B cell (primary cell): ENCODE results near the gene CTNNA2. TPM values are rescaled to one million over a fixed set of nuclear protein-coding genes. Genes with fewer than 3 reads are reported as not detected.

Source experiments
- ATAC-seq: fragments of 200-7000 bp; cut with Tn5 transposase; one replicate; pipeline ENCODE4 v1.10.0; 2021; ENCODE audit warnings: low read depth, mild to moderate bottlenecking, moderate number of reproducible peaks, moderate library complexity
- CTCF ChIA-PET: fragments of 350-600 bp; sonication (Branson Sonifier 250); formaldehyde crosslinking; loops from one replicate; lab custom pipeline; 2021; ENCODE audit warnings: antibody characterized with exemption, inconsistent platforms; lab: Charles Lee
- POLR2A ChIA-PET: fragments of 350-600 bp; sonication (Branson Sonifier 250); formaldehyde crosslinking; loops from one replicate; lab custom pipeline; 2021; ENCODE audit warnings: antibody characterized with exemption; lab: Charles Lee
- DNase-seq: peaks from one replicate; pipeline ENCODE4 v3.0.0; 2013
- H2AFZ ChIP-seq: 2 replicates; pipeline ENCODE4 v1.6.1; 2012; ENCODE audit warnings: mild to moderate bottlenecking, low read depth, low read length; ENCODE audit not compliant: insufficient read depth, poor library complexity, severe bottlenecking
- H3K27ac ChIP-seq, 2 donors: 1 replicate in 1 of 2; 2 replicates in 1 of 2; pipeline ENCODE4 v1.5.1; 2012 to 2013; ENCODE audit warnings: low read length in 2 of 2, mild to moderate bottlenecking in 2 of 2, moderate library complexity in 1 of 2
- H3K27me3 ChIP-seq, 4 experiments: fragments of 200-600 bp in 1 of 4; sonication (generic) in 1 of 4; replicated peaks in 1 of 4; 1 replicate in 2 of 4; 2 replicates in 2 of 4; pipeline versions ENCODE4 v1.6.1 to v1.7.0; 2013 to 2016; ENCODE audit warnings: low read length in 3 of 4, mild to moderate bottlenecking in 2 of 4, mixed read lengths in 1 of 4, moderate library complexity in 1 of 4; ENCODE audit not compliant: insufficient read depth in 4 of 4, control insufficient read depth in 3 of 4; ENCODE audit errors: control extremely low read depth in 1 of 4
- H3K36me3 ChIP-seq, 2 experiments: replicated peaks in 1 of 2; 1 replicate in 1 of 2; 2 replicates in 1 of 2; pipeline versions ENCODE4 v1.6.1 to v1.7.1; 2013; ENCODE audit warnings: low read length in 1 of 2; ENCODE audit not compliant: insufficient read depth in 2 of 2, control insufficient read depth in 1 of 2; ENCODE audit errors: control extremely low read depth in 1 of 2, extremely low read depth in 1 of 2
- H3K4me1 ChIP-seq, 2 donors: fragments of 200-600 bp in 1 of 2; sonication (generic) in 1 of 2; 1 replicate in 1 of 2; 2 replicates in 1 of 2; pipeline versions ENCODE4 v1.5.1 to v1.6.1; 2013 to 2017; ENCODE audit warnings: low read length in 2 of 2; ENCODE audit not compliant: control insufficient read depth in 2 of 2, insufficient read depth in 2 of 2
- H3K4me2 ChIP-seq: replicated peaks from 2 replicates; pipeline ENCODE3; 2012; ENCODE audit warnings: mild to moderate bottlenecking, low read depth, low read length; ENCODE audit not compliant: poor library complexity, severe bottlenecking
- H3K4me3 ChIP-seq, 5 experiments: fragments of 200-600 bp in 1 of 5; sonication (generic) in 1 of 5; 1 replicate in 3 of 5; 2 replicates in 2 of 5; pipeline versions ENCODE4 v1.5.1 to v1.7.0; 2011 to 2016; ENCODE audit warnings: low read length in 4 of 5, mild to moderate bottlenecking in 4 of 5, low read depth in 2 of 5, control low read depth in 1 of 5, moderate library complexity in 1 of 5; ENCODE audit not compliant: insufficient read depth in 1 of 5; ENCODE audit errors: control extremely low read depth in 1 of 5, extremely low read depth in 1 of 5
- H3K79me2 ChIP-seq: fragments of 200-600 bp; sonication (generic); one replicate; pipeline ENCODE4 v1.6.0; 2016; ENCODE audit warnings: low read length; ENCODE audit not compliant: control insufficient read depth, insufficient read depth
- H3K9ac ChIP-seq: fragments of 200-600 bp; sonication (generic); 2 replicates; pipeline ENCODE4 v1.6.1; 2017; ENCODE audit warnings: mild to moderate bottlenecking, low read length, moderate library complexity
- H3K9me3 ChIP-seq, 3 donors: one replicate each; pipeline versions ENCODE4 v1.6.1 to v1.7.1; 2013; ENCODE audit warnings: low read length in 2 of 3; ENCODE audit not compliant: control insufficient read depth in 2 of 3, insufficient read depth in 1 of 3; ENCODE audit errors: control extremely low read depth in 1 of 3
- H4K20me1 ChIP-seq: 2 replicates; pipeline ENCODE4 v1.6.0; 2012; ENCODE audit warnings: mild to moderate bottlenecking, low read length; ENCODE audit not compliant: insufficient read depth, control insufficient read depth, poor library complexity, severe bottlenecking
- H3K27ac Mint-ChIP-seq: one replicate; pipeline ENCODE4 v1.8.0; 2021; ENCODE audit warnings: mixed read lengths
- H3K27me3 Mint-ChIP-seq: one replicate; pipeline ENCODE4 v1.8.0; 2021; ENCODE audit warnings: mixed read lengths
- H3K4me1 Mint-ChIP-seq: one replicate; pipeline ENCODE4 v1.8.0; 2021; ENCODE audit warnings: mixed read lengths
- H3K4me3 Mint-ChIP-seq: one replicate; pipeline ENCODE4 v1.8.0; 2021; ENCODE audit warnings: mixed read lengths
- H3K9me3 Mint-ChIP-seq: one replicate; pipeline ENCODE4 v1.8.0; 2022; ENCODE audit warnings: mixed read lengths; ENCODE audit not compliant: insufficient read depth
- CTCF ChIP-seq: fragments of 200-600 bp; IDR thresholded peaks from one replicate; pipeline ENCODE4 v1.8.0; 2022; ENCODE audit warnings: antibody characterized with exemption, mild to moderate bottlenecking
- EZH2 ChIP-seq: IDR thresholded peaks from 2 replicates; pipeline ENCODE4 v1.6.1; 2012; ENCODE audit warnings: borderline replicate concordance, low read depth, mild to moderate bottlenecking, moderate library complexity, low read length; ENCODE audit not compliant: insufficient read depth, poor library complexity, severe bottlenecking
- WGBS: methylation state at CpG from one replicate; pipeline ENCODE4 v1.1.5; 2013; ENCODE audit warnings: missing lambda C conversion rate; ENCODE audit not compliant: insufficient coverage; 5-methylcytosine and 5-hydroxymethylcytosine counted together
- intact Hi-C: fragments of 100-400 bp; cut with micrococcal nuclease; formaldehyde crosslinking; loops from one replicate; pipeline ENCODE4 v1.10.0; 2022
- polyA plus RNA-seq: library from polyadenylated mRNA; depleted of rRNA; stranded (reverse); fragments of >200 nt; gene quantifications from 2 replicates; pipeline ENCODE4 v1.2.3, GENCODE V29; 2012
- total RNA-seq, 2 donors: library from RNA; stranded (reverse); fragments of 120-200 nt in 1 of 2; gene quantifications; 1 replicate in 1 of 2; 2 replicates in 1 of 2; pipeline versions ENCODE4 v1.2.3 to v1.2.4, GENCODE V29; 2013 to 2022

CTNNA2 gene
- total and polyA plus RNA-seq, 2 donors (not counting 1 experiment from before 2014, with no cell fraction given), result not detected

- Histone ChIP-seq H4K20me1 (no peaks in the 10 kb centered on the region), H3K27ac (no peak overlapping the region), H3K36me3 (no peaks in the 10 kb centered on the region), H2AFZ (no peak overlapping the region), H3K79me2 (no peaks in the 10 kb centered on the region), H3K27me3 (no peaks in the 10 kb centered on the region), H3K9ac (no peak overlapping the region), H3K9me3 (no peaks in the 10 kb centered on the region), H3K4me3 (no peak overlapping the region), H3K4me1 (no peaks in the 10 kb centered on the region), H3K4me2 (no peak overlapping the region)
- Mint-ChIP-seq H3K27me3 (no peaks in the 10 kb centered on the region), H3K9me3 (no peaks in the 10 kb centered on the region), H3K4me1 (no peaks in the 10 kb centered on the region), H3K4me3 (no peak overlapping the region), H3K27ac (no peak overlapping the region)
- intact Hi-C loops, result no loop called here
- ChIA-PET POLR2A (no interaction called here), CTCF (no interaction called here)
- no peak for DNase-seq
- ATAC-seq, result no peak
- no peak for TF ChIP-seq EZH2
- TF ChIP-seq CTCF, result no peak
Measured at GRCh38 chr2:80062298-80062697, 549.4 kb downstream of the CTNNA2 start.

GRCh38 chr2:80068038-80068731 lies 555.3 kb downstream of the CTNNA2 start:
- 94% methylated on average over 3 of the region's 4 CpGs for WGBS
- H3K27me3 Mint-ChIP-seq, result peaks cover 3% of the 10 kb centered on the region
- ChIA-PET CTCF (no interaction called here), POLR2A (no interaction called here)
- Histone ChIP-seq H3K9me3 (no peaks in the 10 kb centered on the region), H3K27ac (no peak overlapping the region), H3K4me1 (no peaks in the 10 kb centered on the region), H3K9ac (no peak overlapping the region), H4K20me1 (no peaks in the 10 kb centered on the region), H3K79me2 (no peaks in the 10 kb centered on the region), H3K36me3 (no peaks in the 10 kb centered on the region), H3K27me3 (no peaks in the 10 kb centered on the region), H2AFZ (no peak overlapping the region), H3K4me2 (no peak overlapping the region), H3K4me3 (no peak overlapping the region)
- H3K4me3 Mint-ChIP-seq, result no peak overlapping the region
- intact Hi-C loops, result no loop called here
- no peaks in the 10 kb centered on the region for H3K9me3 Mint-ChIP-seq
- TF ChIP-seq CTCF (no peak), EZH2 (no peak)
- ATAC-seq (no peak), DNase-seq (no peak)
- no peak overlapping the region for H3K27ac Mint-ChIP-seq
- no peaks in the 10 kb centered on the region for H3K4me1 Mint-ChIP-seq
